ENCODE data around the gene C12orf57.
A peak's percentile ranks its signal among the peaks of the same experiment; 100 is the strongest.

C12orf57 gene

DNA sequence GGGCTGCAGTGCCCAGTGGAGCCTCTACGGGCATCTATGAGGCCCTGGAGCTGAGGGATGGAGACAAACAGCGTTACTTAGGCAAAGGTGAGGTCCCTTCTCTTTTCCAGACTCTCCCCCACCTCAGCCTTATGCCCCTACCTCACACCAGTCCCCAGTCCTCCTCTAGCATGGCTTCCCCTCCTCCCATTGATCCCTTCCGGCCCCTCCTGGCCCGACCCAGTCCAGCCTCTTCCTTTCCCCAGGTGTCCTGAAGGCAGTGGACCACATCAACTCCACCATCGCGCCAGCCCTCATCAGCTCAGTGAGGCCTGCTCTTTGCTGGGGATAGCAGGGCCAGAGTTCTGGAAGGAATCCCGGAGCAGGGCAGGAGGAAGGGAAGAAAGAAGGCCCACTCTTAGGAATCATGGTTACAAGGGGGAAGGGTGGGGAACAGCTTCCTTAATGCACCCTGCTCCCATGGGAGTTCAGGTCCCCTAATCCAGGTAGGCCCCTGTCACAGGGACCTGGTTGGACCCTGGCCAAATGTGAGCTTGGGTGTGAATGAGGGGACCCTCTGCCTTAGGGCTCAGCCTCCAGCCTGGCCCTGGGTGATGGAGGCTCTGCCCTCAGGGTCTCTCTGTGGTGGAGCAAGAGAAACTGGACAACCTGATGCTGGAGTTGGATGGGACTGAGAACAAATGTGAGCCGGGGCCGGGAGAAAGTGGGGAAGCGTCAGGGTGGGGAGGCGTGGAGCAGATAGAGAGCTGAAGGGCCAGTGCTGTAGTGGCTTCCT lies 27.2 kb upstream of the C12orf57 start:
- no peak overlapping the region for H3K4me3 ChIP-seq
- no peak overlapping the region for H3K27ac ChIP-seq

DNA sequence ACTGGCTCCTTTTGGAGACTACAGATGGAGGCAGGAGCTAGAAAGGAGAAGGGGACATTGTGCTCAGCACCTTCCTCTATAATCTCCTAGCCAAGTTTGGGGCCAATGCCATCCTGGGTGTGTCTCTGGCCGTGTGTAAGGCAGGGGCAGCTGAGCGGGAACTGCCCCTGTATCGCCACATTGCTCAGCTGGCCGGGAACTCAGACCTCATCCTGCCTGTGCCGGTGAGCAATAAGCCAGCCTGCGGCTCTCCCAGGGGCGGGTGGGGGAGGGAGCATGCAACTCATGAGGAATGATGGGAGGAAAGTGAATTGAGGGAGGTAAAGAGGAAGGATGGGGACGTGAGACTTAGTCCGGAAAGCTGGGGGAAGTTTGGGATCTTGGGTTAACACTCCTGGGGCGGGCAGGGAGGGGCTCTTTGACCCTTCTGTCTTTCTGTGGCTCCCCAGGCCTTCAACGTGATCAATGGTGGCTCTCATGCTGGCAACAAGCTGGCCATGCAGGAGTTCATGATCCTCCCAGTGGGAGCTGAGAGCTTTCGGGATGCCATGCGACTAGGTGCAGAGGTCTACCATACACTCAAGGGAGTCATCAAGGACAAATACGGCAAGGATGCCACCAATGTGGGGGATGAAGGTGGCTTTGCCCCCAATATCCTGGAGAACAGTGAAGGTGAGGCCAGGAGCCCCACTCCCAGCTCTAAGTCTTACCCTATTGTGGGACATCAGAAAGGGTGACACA lies 26.2 kb upstream of the C12orf57 start:
- Histone ChIP-seq H3K4me3 (no peak overlapping the region), H3K27ac (no peak overlapping the region)

DNA sequence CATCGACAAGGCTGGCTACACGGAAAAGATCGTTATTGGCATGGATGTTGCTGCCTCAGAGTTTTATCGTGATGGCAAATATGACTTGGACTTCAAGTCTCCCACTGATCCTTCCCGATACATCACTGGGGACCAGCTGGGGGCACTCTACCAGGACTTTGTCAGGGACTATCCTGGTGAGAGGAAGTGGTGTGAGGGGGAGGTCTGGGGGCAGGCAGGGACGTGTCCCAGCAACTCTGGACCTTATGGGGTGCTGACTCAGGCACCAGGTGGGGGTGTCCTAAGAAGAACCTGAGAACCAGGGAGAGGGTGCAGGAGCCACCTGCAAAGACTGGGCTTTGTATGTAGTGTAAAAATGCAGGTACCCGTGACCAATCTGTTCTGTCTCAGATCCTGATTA lies 24.2 kb upstream of the C12orf57 start:
- Histone ChIP-seq H3K27ac (no peak overlapping the region), H3K4me3 (no peak overlapping the region)

DNA sequence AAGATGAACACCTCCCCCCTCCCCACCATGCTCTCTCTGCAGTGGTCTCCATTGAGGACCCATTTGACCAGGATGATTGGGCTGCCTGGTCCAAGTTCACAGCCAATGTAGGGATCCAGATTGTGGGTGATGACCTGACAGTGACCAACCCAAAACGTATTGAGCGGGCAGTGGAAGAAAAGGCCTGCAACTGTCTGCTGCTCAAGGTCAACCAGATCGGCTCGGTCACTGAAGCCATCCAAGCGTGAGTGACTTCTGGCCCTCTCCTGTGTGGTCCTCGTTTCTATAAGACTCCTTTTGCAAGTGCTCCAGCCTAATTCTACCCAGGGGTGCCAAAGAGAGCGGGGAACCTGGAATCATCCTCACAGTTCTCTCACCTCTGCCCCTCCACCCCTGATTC lies 22.3 kb upstream of the C12orf57 start:
- H3K4me3 ChIP-seq, result no peak overlapping the region
- no peak overlapping the region for H3K27ac ChIP-seq

DNA sequence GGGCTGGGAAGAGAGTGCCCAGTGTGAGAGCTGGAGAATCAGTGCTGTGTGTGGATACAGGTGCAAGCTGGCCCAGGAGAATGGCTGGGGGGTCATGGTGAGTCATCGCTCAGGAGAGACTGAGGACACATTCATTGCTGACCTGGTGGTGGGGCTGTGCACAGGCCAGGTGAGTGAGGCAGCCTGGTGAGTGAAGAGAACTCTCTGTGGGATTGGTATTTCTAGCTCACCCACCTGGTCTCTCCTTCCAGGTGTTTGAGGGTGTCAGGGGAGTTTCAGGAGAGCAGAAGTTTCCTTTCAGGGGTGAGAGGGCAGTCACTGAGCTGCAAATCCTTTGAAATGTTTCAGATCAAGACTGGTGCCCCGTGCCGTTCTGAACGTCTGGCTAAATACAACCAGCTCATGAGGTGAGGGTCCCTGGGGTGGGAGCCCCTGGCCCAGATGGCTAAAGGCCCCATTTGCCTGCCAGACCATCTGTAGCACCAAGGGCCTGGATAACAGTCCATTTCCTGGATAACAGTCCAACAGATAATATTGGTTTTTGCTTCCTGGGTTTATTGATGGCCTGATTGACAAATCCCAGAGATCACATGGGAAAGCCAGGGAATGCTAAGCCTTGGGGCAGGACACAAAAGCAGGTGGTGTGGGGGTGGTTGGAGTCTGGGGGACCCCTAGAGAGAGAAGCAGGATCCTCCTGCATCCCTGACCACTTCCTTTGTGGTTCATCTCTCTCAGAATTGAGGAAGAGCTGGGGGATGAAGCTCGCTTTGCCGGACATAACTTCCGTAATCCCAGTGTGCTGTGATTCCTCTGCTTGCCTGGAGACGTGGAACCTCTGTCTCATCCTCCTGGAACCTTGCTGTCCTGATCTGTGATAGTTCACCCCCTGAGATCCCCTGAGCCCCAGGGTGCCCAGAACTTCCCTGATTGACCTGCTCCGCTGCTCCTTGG lies 21.6 kb upstream of the C12orf57 start:
- Histone ChIP-seq H3K27ac (peak overlapping the region in 2 of 21 experiments; percentile 7 to 16), H3K4me3 (no peak overlapping the region)

DNA sequence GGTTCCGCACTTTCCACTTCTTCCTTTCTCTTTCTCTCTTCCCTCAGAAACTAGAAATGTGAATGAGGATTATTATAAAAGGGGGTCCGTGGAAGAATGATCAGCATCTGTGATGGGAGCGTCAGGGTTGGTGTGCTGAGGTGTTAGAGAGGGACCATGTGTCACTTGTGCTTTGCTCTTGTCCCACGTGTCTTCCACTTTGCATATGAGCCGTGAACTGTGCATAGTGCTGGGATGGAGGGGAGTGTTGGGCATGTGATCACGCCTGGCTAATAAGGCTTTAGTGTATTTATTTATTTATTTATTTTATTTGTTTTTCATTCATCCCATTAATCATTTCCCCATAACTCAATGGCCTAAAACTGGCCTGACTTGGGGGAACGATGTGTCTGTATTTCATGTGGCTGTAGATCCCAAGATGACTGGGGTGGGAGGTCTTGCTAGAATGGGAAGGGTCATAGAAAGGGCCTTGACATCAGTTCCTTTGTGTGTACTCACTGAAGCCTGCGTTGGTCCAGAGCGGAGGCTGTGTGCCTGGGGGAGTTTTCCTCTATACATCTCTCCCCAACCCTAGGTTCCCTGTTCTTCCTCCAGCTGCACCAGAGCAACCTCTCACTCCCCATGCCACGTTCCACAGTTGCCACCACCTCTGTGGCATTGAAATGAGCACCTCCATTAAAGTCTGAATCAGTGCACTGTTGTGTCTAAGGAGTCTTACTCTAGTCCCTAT lies 20.7 kb upstream of the C12orf57 start:
- Histone ChIP-seq H3K4me3 (no peak overlapping the region), H3K27ac (peak overlapping the region in 1 of 21 experiments; percentile 2)

DNA sequence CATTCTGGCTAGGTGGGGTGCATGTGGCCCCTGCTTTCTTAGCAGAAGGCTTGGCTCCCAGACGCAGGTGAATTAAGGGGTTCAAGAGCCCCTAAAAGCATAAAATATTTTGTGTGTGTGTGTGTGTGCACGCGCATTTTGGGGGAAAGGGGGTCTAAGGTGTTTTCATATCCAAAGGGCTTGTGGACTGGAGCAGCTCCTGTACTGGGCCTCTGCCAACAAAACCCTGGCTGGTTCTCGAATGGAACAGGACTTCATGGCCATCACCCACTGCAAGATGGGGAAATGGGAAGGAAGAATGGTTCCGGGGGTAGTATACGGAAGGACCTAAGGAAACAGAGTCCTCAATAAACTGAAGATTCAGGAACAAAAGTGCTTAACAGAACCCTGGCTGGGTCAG lies 20.0 kb upstream of the C12orf57 start:
- no peak overlapping the region for H3K4me3 ChIP-seq
- H3K27ac ChIP-seq, result peak overlapping the region in 4 of 21 experiments; percentile 2 to 99 (median 98)

DNA sequence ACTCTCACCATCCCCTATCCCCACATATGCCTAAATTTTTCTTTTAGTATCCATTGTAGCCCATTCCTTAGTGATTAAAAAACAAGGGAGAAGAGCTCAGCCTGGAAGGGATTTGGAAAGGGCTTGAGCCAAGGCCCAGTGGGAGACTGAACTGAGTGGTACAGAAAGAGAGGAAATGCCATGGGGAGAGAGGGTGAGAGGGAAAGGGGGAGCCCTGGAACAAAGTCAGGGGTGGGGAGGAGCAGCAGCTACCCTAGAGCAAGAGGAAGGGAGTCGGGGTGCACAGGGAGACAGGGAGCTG lies 18.6 kb upstream of the C12orf57 start:
- no peak overlapping the region for H3K4me3 ChIP-seq

DNA sequence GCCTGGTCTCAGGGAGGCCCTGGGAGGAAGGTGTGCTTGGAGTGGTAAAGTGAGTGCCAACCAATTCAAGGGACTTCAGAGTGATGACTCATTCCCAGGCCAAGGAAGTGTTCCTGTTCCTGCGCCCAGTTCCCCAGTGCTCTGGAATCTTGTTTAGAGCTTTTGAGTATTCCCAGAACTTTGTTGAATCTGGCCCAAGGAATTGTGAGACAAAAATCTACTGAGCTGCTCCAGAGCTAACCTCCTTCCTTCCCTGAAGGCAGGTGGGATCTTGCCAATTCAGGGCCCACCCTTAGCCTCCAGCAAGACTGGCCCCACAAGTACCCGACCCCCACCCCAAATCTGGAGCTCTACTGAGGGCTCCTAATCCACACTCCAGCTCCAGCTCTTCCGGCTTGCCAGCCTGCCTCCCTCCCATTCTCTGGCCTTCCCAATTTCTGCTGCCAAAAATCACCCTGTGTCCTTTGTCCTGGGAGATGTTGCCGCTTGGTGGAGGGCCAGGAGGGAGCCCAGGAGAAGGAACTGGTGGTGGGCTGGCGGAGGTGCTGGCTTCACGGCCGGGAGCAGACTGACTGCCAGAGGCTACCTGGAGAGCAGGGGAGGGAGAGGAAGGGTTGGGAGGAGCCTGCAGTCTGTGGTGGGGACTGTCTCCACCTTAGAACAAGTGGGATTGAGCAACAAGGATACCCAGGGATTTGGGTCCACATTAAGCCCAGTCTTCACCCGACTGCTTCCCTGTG lies 18.1 kb upstream of the C12orf57 start:
- H3K27ac ChIP-seq, result peak overlapping the region in 20 of 21 experiments; percentile 88 to 99 (median 98)
- peak overlapping the region in 6 of 7 experiments; percentile 2 to 96 (median 79) for H3K4me3 ChIP-seq

More for the DNA sequence above, 18.6 kb upstream of the C12orf57 start:
- H3K27ac ChIP-seq, result peak overlapping the region in 20 of 21 experiments; percentile 88 to 99 (median 98)

DNA sequence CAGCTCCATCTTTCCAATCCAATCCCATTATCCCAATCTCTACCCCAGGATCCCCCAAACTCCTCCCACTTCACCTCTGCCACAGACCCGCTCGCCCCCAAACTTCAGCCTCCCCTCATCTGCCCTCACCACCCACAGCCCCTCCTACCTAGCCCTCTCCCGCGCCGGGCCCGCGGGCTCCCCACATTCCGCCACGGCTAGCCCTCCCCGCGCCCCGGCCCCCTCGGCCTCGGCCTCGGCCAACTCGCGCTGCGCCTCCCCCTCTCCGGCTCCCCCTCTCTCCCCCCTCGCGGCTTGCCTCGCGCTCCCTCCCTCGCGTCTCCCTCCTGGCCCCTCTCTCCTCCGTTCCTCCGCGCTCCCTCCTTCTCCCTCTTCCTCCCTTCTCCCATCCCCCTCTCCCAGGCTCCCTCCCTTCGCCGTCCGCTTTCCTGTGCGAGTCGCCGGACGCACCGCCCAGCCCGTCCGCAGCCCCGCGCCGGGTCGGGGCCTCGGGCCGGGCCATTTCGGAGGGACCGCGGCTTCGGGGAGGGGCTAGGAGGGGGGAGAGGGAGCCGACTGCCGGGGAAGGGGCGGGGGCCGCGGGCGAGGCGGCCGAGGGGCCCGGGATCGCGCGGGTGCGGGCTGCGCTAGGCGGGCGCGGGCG lies 16.3 kb upstream of the C12orf57 start, which contains the start of gene ATN1:
Gene ATN1, plus strand, starts transcription at position 581 of the 643 bp plus-strand sequence. CDS start 6,043 bp downstream, outside the sequence.
- H3K27ac ChIP-seq, result peak within 1 kb of the TSS; percentile 88 to 99 (median 98)

DNA sequence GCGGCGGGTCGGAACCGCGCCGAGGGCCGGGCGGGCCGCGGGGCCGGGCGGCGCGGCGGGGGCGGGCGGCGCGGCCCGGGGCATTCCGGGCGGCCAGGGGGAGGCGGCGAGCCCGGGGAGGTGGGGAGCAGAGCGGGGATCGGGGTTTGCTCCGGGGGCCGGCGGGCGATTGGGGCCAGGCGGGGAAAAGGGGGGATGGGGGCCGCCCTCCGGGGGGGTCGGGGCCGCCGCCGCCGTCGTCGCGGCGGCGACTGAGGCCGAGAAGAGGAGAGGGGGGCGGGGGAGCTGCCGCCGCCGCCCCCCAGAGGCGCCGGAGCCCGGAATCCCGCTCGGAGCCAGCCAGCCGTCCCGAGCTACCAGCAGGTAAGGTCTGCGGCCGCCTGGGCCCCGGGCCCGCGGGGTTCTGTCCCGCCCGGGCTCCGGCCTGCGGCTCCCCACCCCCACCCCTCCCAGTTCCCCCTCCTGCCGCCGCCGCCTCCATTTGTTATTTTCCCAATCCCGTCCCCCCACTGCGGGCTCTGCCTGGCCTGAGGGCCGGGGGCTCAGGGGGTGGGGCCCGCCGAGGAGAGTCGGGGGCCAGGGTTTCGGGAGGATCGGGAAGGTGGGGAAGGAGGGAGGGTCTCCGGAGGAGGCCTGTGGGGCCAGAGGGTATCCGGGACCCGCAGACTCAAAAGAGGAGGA lies 15.7 kb upstream of the C12orf57 start:
- Histone ChIP-seq H3K27ac (peak overlapping the region; percentile 88 to 99 (median 98)), H3K4me3 (peak overlapping the region; percentile 76 to 96 (median 82))

More for the DNA sequence above, 16.3 kb upstream of the C12orf57 start, which contains the start of gene ATN1:
- H3K4me3 ChIP-seq, result peak within 1 kb of the TSS; percentile 76 to 96 (median 82)

DNA sequence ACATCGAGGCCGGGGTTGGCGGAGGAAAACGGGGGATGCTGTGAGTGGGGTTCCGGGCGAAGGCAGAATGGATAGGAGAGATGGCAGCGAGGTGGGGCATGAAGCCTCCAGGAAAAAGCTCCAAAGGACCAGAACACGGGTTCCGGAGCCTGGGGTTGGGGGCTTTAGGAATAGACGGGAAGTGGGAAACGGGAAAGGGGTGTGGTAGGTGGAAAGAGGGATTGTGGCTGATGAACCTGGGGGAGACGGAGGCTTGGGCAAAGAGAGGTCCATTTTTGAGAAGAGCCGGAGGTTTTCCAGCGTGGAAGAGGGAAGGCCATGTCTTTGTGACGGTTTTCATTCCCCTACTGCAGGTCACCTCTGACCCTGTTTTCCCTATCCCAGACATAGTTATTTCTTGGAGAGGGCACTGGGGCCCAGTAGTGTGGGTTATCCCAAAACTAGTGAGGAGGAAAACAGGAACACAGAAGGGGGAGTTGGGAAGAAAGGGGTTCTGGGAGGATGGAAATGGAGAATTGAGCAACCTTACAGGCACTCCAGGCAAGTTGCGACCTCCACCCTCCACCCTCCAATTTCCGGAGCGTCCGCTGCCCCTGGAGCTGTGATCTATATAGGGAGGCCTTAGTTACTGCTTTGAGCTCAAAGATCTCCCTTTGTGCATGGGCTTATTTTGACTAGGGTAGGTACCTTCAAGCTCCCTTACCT lies 15.0 kb upstream of the C12orf57 start:
- Histone ChIP-seq H3K27ac (peak overlapping the region; percentile 88 to 99 (median 98)), H3K4me3 (peak overlapping the region; percentile 76 to 96 (median 82))

DNA sequence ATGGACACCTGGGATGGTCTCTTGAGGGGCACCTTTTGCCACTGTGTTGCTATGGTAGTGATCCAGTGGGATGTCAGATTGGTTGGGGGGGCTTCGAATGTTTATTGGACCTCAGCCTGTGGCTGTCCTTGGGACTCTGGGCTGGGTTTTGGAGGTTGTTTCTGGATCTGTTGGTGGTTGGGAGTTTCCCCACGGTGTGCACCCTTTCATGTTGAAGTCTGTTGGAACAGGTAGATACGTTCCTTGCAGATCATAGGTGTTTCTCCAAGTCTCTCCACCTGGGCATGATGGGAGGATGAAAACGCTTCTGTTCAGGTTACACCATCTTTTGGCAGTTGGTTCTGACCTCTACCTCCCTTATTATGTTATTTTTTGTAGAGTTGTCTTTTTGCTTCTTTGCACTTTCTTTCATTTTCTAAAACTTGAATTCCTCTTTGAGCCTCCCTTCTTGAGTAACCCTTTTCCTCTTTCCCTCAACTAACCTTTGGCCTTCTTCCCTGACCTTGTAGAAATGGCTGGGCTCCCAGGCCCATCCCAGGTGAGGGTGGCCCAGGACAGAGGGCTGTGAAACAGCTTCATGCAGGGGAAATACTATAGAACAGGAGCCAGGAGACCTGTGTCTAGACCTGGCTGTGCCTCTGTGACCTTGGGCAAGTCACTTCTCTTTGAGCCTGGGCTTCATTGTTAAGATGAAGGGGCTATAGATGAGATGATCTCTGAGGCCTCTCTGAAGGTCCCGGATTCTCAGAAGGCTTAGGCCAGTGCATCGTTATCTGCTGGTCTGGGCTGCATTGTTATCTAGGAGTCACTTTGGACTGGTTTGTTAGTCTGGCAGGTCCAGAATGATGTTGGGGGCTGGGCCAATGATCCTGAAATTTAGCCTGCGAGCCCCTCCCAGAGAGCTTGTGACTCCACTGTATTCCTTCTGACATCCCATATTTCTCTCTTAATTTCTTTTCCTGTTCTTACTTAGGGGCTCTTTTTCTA lies 14.1 kb upstream of the C12orf57 start:
- H3K4me3 ChIP-seq, result peak overlapping the region; percentile 76 to 96 (median 82)
- H3K27ac ChIP-seq, result peak overlapping the region in 19 of 21 experiments; percentile 88 to 99 (median 99)

DNA sequence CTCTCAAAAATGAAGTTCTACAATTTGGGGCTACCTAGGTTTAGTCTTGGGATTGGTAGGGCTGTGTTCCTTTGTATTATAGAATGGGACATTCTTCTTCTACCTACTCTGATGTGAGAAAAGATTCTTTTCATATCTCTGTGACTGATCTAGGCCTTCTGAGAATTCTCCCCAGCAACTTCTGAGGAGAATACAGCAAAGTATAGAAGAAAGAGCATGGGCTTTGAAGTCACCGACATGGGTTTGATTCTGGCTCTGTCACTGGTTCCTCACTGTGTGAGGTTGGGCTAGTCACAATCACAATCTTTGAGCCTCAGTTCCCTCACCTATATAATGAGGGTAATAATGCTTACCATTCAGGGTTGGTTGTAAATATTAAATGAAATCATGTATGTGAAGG lies 11.1 kb upstream of the C12orf57 start:
- H3K27ac ChIP-seq, result peak overlapping the region in 4 of 21 experiments; percentile 29 to 46 (median 36)
- H3K4me3 ChIP-seq, result no peak overlapping the region

DNA sequence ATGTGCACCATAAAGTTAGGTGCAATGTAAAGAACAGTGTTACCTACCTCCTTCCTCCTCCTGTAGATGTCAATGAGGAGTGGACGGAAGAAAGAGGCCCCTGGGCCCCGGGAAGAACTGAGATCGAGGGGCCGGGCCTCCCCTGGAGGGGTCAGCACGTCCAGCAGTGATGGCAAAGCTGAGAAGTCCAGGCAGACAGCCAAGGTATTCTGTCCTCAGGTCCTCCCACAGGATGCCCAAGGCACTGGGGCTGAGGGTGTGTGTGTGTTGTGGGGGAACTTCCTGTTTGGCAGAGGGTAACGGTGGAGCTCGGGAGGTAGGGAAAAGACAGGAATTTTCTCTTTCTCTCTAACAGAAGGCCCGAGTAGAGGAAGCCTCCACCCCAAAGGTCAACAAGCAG lies 9.7 kb upstream of the C12orf57 start:
- H3K4me3 ChIP-seq, result no peak overlapping the region

More for the DNA sequence above, 9.7 kb upstream of the C12orf57 start:
- peak overlapping the region in 13 of 21 experiments; percentile 6 to 71 (median 41) for H3K27ac ChIP-seq

All from skin epidermis (tissue), 12 donors.